H9 (cell line): ENCODE data around the gene PRDX3. TPM values are rescaled to one million over a fixed set of nuclear protein-coding genes. Genes with fewer than 3 reads are reported as not detected.

Source experiments
- DNase-seq: peaks from one replicate; pipeline ENCODE4 v3.0.0-alpha.2; 2017
- H2AFZ ChIP-seq: one replicate; pipeline ENCODE4 v1.6.1; 2013; ENCODE audit warnings: mild to moderate bottlenecking, low read length, control low read depth, moderate library complexity
- H2AK5ac ChIP-seq: 2 replicates; pipeline ENCODE4 v1.6.1; 2013; ENCODE audit warnings: low read length, control low read depth, mixed read lengths; ENCODE audit not compliant: insufficient read length
- H2BK120ac ChIP-seq: one replicate; pipeline ENCODE4 v1.6.1; 2013; ENCODE audit warnings: low read depth, mild to moderate bottlenecking, low read length, control low read depth, inconsistent platforms; ENCODE audit not compliant: poor library complexity, severe bottlenecking
- H2BK12ac ChIP-seq: 2 replicates; pipeline ENCODE4 v1.6.1; 2013; ENCODE audit warnings: low read length, control low read depth, mixed read lengths, low read depth; ENCODE audit not compliant: insufficient read length
- H2BK15ac ChIP-seq: 2 replicates; pipeline ENCODE4 v1.6.1; 2013; ENCODE audit warnings: low read depth, low read length, control low read depth
- H2BK20ac ChIP-seq: one replicate; pipeline ENCODE4 v1.6.1; 2013; ENCODE audit warnings: low read depth, mild to moderate bottlenecking, low read length, control low read depth, inconsistent platforms; ENCODE audit not compliant: poor library complexity, severe bottlenecking
- H2BK5ac ChIP-seq: 2 replicates; pipeline ENCODE4 v1.6.1; 2013; ENCODE audit warnings: low read length, control low read depth, mixed read lengths; ENCODE audit not compliant: insufficient read length
- H3K14ac ChIP-seq: 2 replicates; pipeline ENCODE4 v1.6.1; 2013; ENCODE audit warnings: low read length, control low read depth; ENCODE audit not compliant: insufficient read depth
- H3K18ac ChIP-seq: 2 replicates; pipeline ENCODE4 v1.6.1; 2013; ENCODE audit warnings: low read depth, mild to moderate bottlenecking, mixed read lengths, low read length, control low read depth; ENCODE audit not compliant: insufficient read length
- H3K23ac ChIP-seq: 2 replicates; pipeline ENCODE4 v1.6.1; 2013; ENCODE audit warnings: low read length, control low read depth, mixed read lengths, low read depth; ENCODE audit not compliant: insufficient read length
- H3K23me2 ChIP-seq: 2 replicates; pipeline ENCODE4 v1.6.1; 2013; ENCODE audit warnings: low read depth, mild to moderate bottlenecking, mixed read lengths, low read length, control low read depth; ENCODE audit not compliant: insufficient read length, poor library complexity, severe bottlenecking
- H3K27ac ChIP-seq: 2 replicates; pipeline ENCODE4 v1.5.1; 2013; ENCODE audit warnings: low read length, control low read depth, mixed read lengths, low read depth; ENCODE audit not compliant: insufficient read length
- H3K27me3 ChIP-seq: 2 replicates; pipeline ENCODE4 v1.6.1; 2013; ENCODE audit warnings: low read length, control low read depth, inconsistent platforms; ENCODE audit not compliant: insufficient read depth
- H3K4ac ChIP-seq: 2 replicates; pipeline ENCODE4 v1.6.1; 2013; ENCODE audit warnings: low read depth, mild to moderate bottlenecking, control low read depth, inconsistent platforms, low read length, moderate library complexity
- H3K4me1 ChIP-seq: 2 replicates; pipeline ENCODE4 v1.6.1; 2013; ENCODE audit warnings: low read length, control low read depth, inconsistent platforms; ENCODE audit not compliant: insufficient read depth
- H3K4me2 ChIP-seq: 2 replicates; pipeline ENCODE4 v1.6.1; 2013; ENCODE audit warnings: low read length, control low read depth, mixed read lengths; ENCODE audit not compliant: insufficient read length, insufficient read depth
- H3K56ac ChIP-seq: 2 replicates; pipeline ENCODE4 v1.6.1; 2013; ENCODE audit warnings: low read depth, mild to moderate bottlenecking, mixed read lengths, low read length, control low read depth; ENCODE audit not compliant: insufficient read length
- H3K79me1 ChIP-seq: 2 replicates; pipeline ENCODE4 v1.6.1; 2013; ENCODE audit warnings: low read depth, mild to moderate bottlenecking, moderate library complexity, low read length, control low read depth, inconsistent platforms; ENCODE audit not compliant: insufficient read depth, poor library complexity, severe bottlenecking
- H3K79me2 ChIP-seq: 2 replicates; pipeline ENCODE4 v1.6.1; 2013; ENCODE audit warnings: low read length, control low read depth, inconsistent platforms; ENCODE audit not compliant: insufficient read depth
- H3K9ac ChIP-seq: 2 replicates; pipeline ENCODE4 v1.6.1; 2013; ENCODE audit warnings: low read length, control low read depth, mixed read lengths; ENCODE audit not compliant: insufficient read length; ENCODE audit errors: extremely low read depth
- H3K9me3 ChIP-seq: one replicate; pipeline ENCODE4 v1.6.1; 2013; ENCODE audit warnings: low read depth, low read length, inconsistent platforms; ENCODE audit not compliant: control insufficient read depth
- H3T11ph ChIP-seq: one replicate; pipeline ENCODE4 v1.6.1; 2013; ENCODE audit warnings: mild to moderate bottlenecking, low read length, control low read depth, inconsistent platforms
- H4K20me1 ChIP-seq: one replicate; pipeline ENCODE4 v1.6.1; 2013; ENCODE audit not compliant: control insufficient read depth, insufficient read length, insufficient read depth
- H4K5ac ChIP-seq: 2 replicates; pipeline ENCODE4 v1.6.1; 2013; ENCODE audit warnings: low read depth, mild to moderate bottlenecking, mixed read lengths, low read length, control low read depth; ENCODE audit not compliant: insufficient read length
- H4K8ac ChIP-seq: replicated peaks from 2 replicates; pipeline ENCODE4 v1.6.1; 2013; ENCODE audit warnings: low read length, control low read depth, mixed read lengths, low read depth; ENCODE audit not compliant: insufficient read length
- H4K91ac ChIP-seq: 2 replicates; pipeline ENCODE4 v1.6.1; 2013; ENCODE audit warnings: low read depth, mild to moderate bottlenecking, moderate library complexity, mixed read lengths, low read length, control low read depth; ENCODE audit not compliant: insufficient read length
- H3K27ac Mint-ChIP-seq, 3 experiments: 2 replicates in 2 of 3; 3 replicates in 1 of 3; pipeline ENCODE4 v1.8.0; 2020 to 2021; ENCODE audit warnings: mixed read lengths in 3 of 3, mild to moderate bottlenecking in 1 of 3, moderate library complexity in 1 of 3
- H3K27me3 Mint-ChIP-seq: 2 replicates; pipeline ENCODE4 v1.8.0; 2021; ENCODE audit warnings: low read depth, mild to moderate bottlenecking, moderate library complexity, mixed read lengths
- H3K36me3 Mint-ChIP-seq, 3 experiments: 2 replicates in 2 of 3; 3 replicates in 1 of 3; pipeline ENCODE4 v1.8.0; 2020 to 2021; ENCODE audit warnings: low read depth in 3 of 3, mixed read lengths in 3 of 3; ENCODE audit not compliant: insufficient read depth in 1 of 3
- H3K4me1 Mint-ChIP-seq, 2 experiments: 2 replicates each; pipeline ENCODE4 v1.8.0; 2020; ENCODE audit warnings: mixed read lengths in 2 of 2
- H3K4me3 Mint-ChIP-seq, 2 experiments: 2 replicates in 1 of 2; 3 replicates in 1 of 2; pipeline ENCODE4 v1.8.0; 2020 to 2021; ENCODE audit warnings: mild to moderate bottlenecking in 2 of 2, mixed read lengths in 2 of 2, moderate library complexity in 1 of 2
- H3K9me3 Mint-ChIP-seq, 2 experiments: 2 replicates in 1 of 2; 3 replicates in 1 of 2; pipeline ENCODE4 v1.8.0; 2020; ENCODE audit warnings: mild to moderate bottlenecking in 2 of 2, mixed read lengths in 2 of 2, moderate library complexity in 1 of 2
- WGBS: extraction: QIAGEN DNeasy Blood & Tissue Kit; methylation state at CpG from one replicate; pipeline ENCODE4 v1.1.7; 2013; ENCODE audit warnings: missing lambda C conversion rate, low lambda C conversion rate, mixed read lengths; ENCODE audit not compliant: insufficient read length; ENCODE audit errors: extremely low coverage; 5-methylcytosine and 5-hydroxymethylcytosine counted together
- total RNA-seq: library from RNA; stranded (reverse); gene quantifications from 2 replicates; pipeline ENCODE4 v1.2.1, GENCODE V29; 2021
- TF ChIP-seq, protein P1 (sequence below): fragments of 200-600 bp; sonication (generic); conservative IDR thresholded peaks from 3 replicates; pipeline ENCODE4 v1.8.0; 2021; ENCODE audit warnings: antibody characterized with exemption, mild to moderate bottlenecking

The PRDX3 gene
- total RNA-seq, 1 experiment from 2014 or later, result 181 TPM

DNA sequence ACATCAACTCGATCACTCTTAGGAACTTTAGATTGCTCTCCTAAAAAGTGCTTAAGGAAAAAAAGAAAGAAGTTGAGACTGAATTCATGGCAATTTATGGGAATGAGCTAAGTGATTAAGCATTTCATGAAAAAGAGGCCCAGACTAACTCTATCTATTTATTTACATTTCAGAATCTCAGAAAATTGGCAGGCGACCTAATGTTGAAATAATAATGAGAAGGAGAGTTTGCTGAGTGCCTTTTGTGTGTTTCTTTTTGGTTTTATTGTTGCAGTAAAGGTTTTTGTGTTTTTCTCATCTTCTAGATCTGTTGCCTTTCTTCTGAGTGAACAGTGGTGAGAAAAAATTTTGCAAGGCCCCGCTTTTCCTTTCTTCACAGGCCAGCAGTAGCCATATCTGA lies 32.6 kb upstream of the PRDX3 start:
- H3K23me2 ChIP-seq, result peaks cover 6% of the 10 kb centered on the region
- no peak overlapping the region for H3T11ph ChIP-seq
- no peak overlapping the region for H2BK15ac ChIP-seq
- H3K4me1 ChIP-seq, result no peaks in the 10 kb centered on the region
- no peak for DNase-seq
- no peaks in the 10 kb centered on the region for H3K9me3 ChIP-seq
- H3K79me2 ChIP-seq, result no peaks in the 10 kb centered on the region
- H3K27me3 ChIP-seq, result peaks cover 12% of the 10 kb centered on the region; the same call in 1 of the 2 replicates
- no peak overlapping the region for H4K5ac ChIP-seq
- no peak overlapping the region for H3K18ac ChIP-seq
- no peak overlapping the region for H3K27ac ChIP-seq
- WGBS, result no CpG with 5 or more reads among the region's 3 CpGs
- no peak overlapping the region for H3K4me2 ChIP-seq
- Mint-ChIP-seq H3K27ac (no peak overlapping the region), H3K27me3 (peaks cover 23% of the 10 kb centered on the region), H3K4me3 (no peak overlapping the region), H3K4me1 (peaks cover 36 to 40% of the 10 kb centered on the region in 2 experiments), H3K9me3 (no peaks in the 10 kb centered on the region; a peak in 2 of 5 replicates), H3K36me3 (no peaks in the 10 kb centered on the region; a peak in 1 of 7 replicates)
- no peak overlapping the region for H2BK12ac ChIP-seq
- no peaks in the 10 kb centered on the region for H3K79me1 ChIP-seq
- no peak overlapping the region for H4K91ac ChIP-seq
- no peak overlapping the region for H3K9ac ChIP-seq
- TF ChIP-seq, protein P1, sequence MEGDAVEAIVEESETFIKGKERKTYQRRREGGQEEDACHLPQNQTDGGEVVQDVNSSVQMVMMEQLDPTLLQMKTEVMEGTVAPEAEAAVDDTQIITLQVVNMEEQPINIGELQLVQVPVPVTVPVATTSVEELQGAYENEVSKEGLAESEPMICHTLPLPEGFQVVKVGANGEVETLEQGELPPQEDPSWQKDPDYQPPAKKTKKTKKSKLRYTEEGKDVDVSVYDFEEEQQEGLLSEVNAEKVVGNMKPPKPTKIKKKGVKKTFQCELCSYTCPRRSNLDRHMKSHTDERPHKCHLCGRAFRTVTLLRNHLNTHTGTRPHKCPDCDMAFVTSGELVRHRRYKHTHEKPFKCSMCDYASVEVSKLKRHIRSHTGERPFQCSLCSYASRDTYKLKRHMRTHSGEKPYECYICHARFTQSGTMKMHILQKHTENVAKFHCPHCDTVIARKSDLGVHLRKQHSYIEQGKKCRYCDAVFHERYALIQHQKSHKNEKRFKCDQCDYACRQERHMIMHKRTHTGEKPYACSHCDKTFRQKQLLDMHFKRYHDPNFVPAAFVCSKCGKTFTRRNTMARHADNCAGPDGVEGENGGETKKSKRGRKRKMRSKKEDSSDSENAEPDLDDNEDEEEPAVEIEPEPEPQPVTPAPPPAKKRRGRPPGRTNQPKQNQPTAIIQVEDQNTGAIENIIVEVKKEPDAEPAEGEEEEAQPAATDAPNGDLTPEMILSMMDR, result no peak
- H2BK20ac ChIP-seq, result no peak overlapping the region
- no peak overlapping the region for H2BK5ac ChIP-seq
- H4K20me1 ChIP-seq, result no peaks in the 10 kb centered on the region
- no peak overlapping the region for H3K4ac ChIP-seq
- H3K56ac ChIP-seq, result no peak overlapping the region
- H4K8ac ChIP-seq, result no peak overlapping the region
- H3K23ac ChIP-seq, result no peak overlapping the region
- no peak overlapping the region for H2BK120ac ChIP-seq
- H2AK5ac ChIP-seq, result no peak overlapping the region
- H2AFZ ChIP-seq, result no peak overlapping the region
- no peak overlapping the region for H3K14ac ChIP-seq
